HG03354 (cell line): ENCODE results near the gene PRKCE.

Experiments
- ATAC-seq: cut with Tn5 transposase; IDR thresholded peaks from one replicate; pipeline ENCODE4 v1.9.1; 2021; ENCODE audit warnings: mild to moderate bottlenecking; ENCODE audit not compliant: unreplicated experiment, poor library complexity, severe bottlenecking

The PRKCE gene

GRCh38 chr2:46096260-46096659 lies 444.8 kb downstream of the PRKCE start:
- no peak for ATAC-seq

DNA sequence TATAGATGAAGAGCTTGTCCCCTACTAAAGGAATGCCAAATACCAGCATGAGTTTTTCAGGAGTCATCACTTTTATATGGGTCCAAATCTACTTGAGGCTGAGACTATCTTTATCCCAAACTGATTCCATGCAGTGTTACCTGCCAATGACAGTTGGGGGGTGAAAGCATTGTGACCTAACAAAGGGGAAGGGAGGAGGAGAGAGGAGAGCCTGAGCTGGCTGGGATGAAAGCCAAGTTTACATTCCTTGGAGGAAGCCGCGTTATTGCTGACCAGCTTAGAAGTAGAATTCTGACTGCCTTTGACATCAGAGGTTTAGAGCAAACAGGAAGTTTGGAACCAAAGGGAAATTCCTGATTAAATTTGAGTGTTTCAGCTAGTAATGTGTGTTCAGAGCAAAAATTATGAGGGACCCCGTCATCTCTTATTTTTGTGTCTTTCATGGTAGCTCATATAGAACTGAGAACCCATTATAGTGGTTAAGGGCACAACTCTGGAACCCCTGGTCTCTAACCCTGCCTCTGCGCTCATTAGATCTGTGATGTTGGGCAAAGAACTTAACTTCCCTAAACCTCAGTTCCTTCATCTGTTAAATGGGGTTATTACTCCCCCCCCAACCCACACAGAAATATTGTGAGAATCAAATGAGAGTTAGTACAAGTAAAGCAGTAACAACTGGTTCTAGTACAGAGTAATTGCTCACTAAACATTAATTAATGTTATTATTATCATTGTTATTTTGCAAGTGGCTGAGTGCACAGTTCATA lies 446.4 kb downstream of the PRKCE start:
- no peak for ATAC-seq

DNA sequence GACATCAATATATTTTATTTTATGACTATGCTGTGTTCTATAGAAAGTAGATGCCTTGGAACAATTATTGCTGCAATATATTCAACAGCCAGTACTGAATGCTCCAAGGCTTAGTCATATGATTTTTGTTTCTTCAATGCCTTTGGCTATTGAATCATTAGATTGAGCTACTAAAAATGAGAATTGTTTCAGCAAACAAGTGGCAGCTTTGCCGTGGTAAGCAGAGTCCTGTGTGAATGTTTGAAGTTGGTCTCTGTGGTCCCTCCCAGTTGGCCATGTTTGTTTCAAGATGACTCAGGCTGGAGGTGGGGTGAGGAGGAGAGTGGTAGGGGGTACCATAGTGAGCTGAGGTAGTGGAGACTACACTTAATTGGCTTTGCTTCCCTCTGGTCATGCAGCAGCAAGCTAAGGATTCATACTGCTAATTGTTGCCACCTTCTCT lies 447.2 kb downstream of the PRKCE start:
- ATAC-seq, result no peak

GRCh38 chr2:46101557-46102220 lies 450.2 kb downstream of the PRKCE start:
- ATAC-seq, result no peak

GRCh38 chr2:46106690-46107089 lies 455.2 kb downstream of the PRKCE start:
- no peak for ATAC-seq

DNA sequence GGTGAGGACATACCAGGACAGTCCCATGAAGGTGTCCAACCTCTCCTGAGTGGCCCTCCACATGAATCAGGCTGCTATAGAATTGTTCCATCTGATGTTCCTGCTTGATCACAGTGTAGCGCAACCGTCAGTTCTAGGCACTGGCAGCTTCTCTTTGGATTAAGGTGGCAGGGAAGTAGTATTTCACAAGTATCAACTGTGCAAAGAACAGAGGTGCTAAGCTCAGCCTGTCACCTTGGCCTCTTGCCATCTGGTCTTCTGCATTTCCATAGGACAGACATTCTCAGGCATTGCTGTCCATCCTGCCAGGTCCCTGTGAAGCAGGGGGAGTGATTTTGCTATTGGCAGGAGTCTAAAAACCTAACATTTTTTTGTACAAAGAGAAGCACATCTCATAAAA lies 463.5 kb downstream of the PRKCE start:
- no peak for ATAC-seq

GRCh38 chr2:46116150-46116549 lies 464.7 kb downstream of the PRKCE start:
- no peak for ATAC-seq

DNA sequence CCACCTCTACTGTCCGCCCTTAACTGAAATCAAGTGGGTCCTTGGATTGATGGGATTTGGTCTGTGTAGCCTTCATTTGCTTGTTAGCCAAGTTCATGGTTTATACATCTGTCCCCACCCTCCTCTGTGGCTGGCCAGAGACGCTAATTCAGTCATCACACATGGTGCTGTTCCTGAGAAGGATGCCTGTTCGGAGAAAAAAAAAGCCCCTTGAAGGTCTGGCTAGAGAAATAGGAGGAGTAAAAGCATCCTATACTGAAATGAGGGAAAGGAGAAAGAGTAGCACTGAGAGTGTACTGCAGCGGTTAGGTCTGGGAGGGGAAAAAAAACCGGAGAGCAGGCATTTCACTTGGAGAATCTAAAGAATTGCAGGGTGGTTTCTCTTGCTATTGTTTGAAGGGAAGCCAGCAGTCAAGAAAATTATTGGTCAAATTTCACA lies 465.1 kb downstream of the PRKCE start:
- no peak for ATAC-seq

GRCh38 chr2:46117379-46117778 lies 465.9 kb downstream of the PRKCE start:
- ATAC-seq, result no peak

DNA sequence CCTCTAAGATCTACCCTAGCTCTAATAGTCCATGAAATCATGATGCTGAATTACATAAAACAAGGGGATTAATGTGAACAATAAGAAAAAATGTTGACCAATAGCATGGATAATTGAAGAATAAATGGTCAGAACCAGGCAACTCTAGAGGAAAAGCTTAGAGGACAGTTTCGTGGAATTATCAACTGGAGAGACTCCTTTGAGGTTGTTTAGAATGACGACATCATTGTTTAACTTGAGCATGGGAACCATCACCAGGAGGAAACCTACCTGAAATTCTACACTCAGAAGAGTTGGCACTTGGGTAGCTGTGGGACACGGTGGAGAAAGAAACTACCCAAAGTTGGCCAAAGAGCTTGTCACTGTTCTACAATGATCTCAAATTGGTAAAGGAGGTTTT lies 466.5 kb downstream of the PRKCE start:
- no peak for ATAC-seq

DNA sequence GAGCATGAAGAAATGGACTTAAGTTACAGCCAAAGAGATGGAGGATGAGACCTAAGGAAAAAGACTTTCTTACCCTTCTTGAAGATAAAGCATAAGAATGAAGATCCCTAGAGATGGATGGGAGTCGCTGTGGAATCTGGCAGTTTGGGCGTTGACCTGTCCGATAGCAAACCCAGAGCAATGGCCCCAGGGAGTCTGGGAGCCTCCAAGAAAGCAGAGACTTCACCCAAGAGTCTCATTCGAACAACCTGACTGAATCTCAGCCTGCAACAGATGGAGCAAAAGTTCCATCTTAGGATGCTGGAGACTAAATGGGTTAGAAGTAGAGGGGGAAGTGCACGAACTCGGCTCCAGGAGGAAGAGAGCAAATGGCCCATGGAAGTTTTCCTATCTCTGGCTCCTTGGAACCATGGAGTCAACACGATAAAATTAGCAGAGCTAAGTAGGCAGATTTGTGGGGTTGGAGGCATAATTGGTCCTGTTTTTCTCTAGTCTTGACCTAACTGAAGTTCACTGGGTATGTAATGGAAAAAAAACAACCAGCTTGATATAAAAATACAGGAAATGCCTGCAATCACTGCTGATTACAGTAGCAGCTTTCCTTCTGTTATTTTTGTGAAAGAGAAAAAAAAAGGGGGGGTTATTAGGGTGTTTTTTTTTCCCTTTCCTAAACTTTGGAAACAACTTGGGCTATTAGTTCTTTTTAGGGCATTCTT lies 467.3 kb downstream of the PRKCE start:
- ATAC-seq, result no peak

GRCh38 chr2:46119453-46119852 lies 468.0 kb downstream of the PRKCE start:
- ATAC-seq, result no peak

GRCh38 chr2:46120792-46121555 lies 469.5 kb downstream of the PRKCE start:
- no peak for ATAC-seq

GRCh38 chr2:46122318-46122976 lies 471.0 kb downstream of the PRKCE start:
- ATAC-seq, result no peak

DNA sequence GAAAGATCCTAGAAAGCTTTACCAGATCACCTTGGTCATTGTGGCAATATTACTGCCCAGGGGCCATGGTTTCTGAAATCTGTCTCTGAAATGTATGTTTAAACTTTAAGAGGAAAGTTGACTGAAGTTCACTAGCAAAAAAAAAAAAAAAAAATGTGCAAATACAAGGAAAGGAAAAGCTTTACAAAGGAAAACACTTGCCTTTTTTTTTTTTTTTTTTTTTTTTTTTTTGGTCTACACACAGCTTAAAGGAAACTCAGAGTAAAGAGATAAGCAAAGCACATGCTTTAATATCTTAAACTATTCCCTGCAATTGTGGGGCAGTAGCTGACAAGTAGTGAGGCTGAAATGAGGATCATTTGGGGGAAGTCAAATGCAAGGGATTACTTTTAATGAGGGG lies 471.5 kb downstream of the PRKCE start:
- ATAC-seq, result no peak

GRCh38 chr2:46125798-46126197 lies 474.3 kb downstream of the PRKCE start:
- no peak for ATAC-seq

DNA sequence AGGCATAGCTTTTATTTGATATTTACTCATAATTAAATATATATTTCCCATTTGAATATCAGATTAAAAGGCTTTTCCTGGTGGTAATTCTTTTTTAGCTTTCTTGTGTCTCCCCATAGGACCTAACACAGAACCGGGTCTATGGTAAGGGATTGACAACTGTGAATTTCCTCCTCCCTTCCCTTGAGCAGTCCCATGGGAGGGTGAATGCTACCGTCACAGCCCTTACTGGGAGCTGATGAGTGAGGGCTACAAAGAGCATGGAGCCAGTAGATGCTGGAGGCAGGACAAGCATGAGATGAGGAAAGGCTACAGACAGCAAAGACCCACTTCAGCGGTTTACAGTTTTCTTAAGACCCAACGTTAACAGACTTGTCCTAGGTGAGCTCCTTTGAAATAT lies 475.1 kb downstream of the PRKCE start:
- ATAC-seq, result no peak

GRCh38 chr2:46127176-46127575 lies 475.7 kb downstream of the PRKCE start:
- ATAC-seq, result no peak

GRCh38 chr2:46130511-46130910 lies 479.0 kb downstream of the PRKCE start:
- ATAC-seq, result no peak

- no peak for ATAC-seq
These were observed 481.5 kb downstream of the PRKCE start for GRCh38 chr2:46132996-46133395.
